Right lobe of liver (tissue), 6 donors: ENCODE measurements around the gene NUMA1. TPM values are rescaled to one million over a fixed set of nuclear protein-coding genes. Genes with fewer than 3 reads are reported as not detected.

Experiments used
- ATAC-seq, 4 donors: fragments of 200-7000 bp; cut with Tn5 transposase; one replicate each; pipeline ENCODE4 v1.9.1; 2020; ENCODE audit warnings: mild to moderate bottlenecking in 4 of 4, moderate library complexity in 4 of 4
- DNase-seq, 3 donors: peaks; one replicate each; pipeline ENCODE4 v3.0.0-alpha.2; 2020
- H3K27ac ChIP-seq, 3 donors: fragments of 200-600 bp; one replicate each; pipeline ENCODE4 v1.8.0; 2022
- H3K27me3 ChIP-seq, 2 donors: fragments of 200-600 bp; one replicate each; pipeline ENCODE4 v1.8.0; 2022
- H3K36me3 ChIP-seq, 4 donors: fragments of 200-600 bp; sonication (generic) in 1 of 4; one replicate each; pipeline versions ENCODE4 v1.5.1 to v1.8.0; 2017 to 2022; ENCODE audit warnings: control low read depth in 1 of 4
- H3K4me1 ChIP-seq, 4 donors: fragments of 200-600 bp; sonication (generic) in 1 of 4; one replicate each; pipeline versions ENCODE4 v1.5.1 to v1.8.0; 2017 to 2022; ENCODE audit warnings: control low read depth in 1 of 4
- H3K4me3 ChIP-seq, 3 donors: fragments of 200-600 bp; one replicate each; pipeline ENCODE4 v1.8.0; 2022
- H3K9me3 ChIP-seq, 4 donors: fragments of 200-600 bp; sonication (generic) in 1 of 4; one replicate each; pipeline versions ENCODE4 v1.5.1 to v1.8.0; 2017 to 2022; ENCODE audit warnings: control low read depth in 1 of 4
- POLR2A ChIP-seq: fragments of 450-650 bp; IDR thresholded peaks from one replicate; pipeline ENCODE4 v1.6.1; 2017; ENCODE audit warnings: antibody characterized with exemption, mild to moderate bottlenecking
- intact Hi-C, 2 donors: fragments of 100-400 bp; cut with DNase I; formaldehyde crosslinking; loops; one replicate each; pipeline versions ENCODE4 v1.11.2 to v1.14.1; 2022
- total RNA-seq, 6 experiments: library from RNA; depleted of rRNA in 2 of 6; stranded (reverse); fragments of >200 nt in 2 of 6; fragmentation: NEBNext Ultra II Directional in 3 of 6; extraction: Animal tissue kit (Norgen Biotek cat#: 25700) in 3 of 6; gene quantifications; one replicate each; pipeline versions ENCODE4 v1.1.0 to v1.2.4, GENCODE V29; 2016 to 2023
- TF ChIP-seq, protein P1 (sequence below), 4 donors: fragments of 200-600 bp in 3 of 4; fragments of 450-650 bp in 1 of 4; IDR thresholded peaks; one replicate each; pipeline versions ENCODE4 v1.5.1 to v1.8.0; 2016 to 2022; ENCODE audit warnings: antibody characterized with exemption in 4 of 4, mild to moderate bottlenecking in 2 of 4
- donor health status: DM: no; HTN: yes; CAD: no.
- donor health status: DM: no; HTN: no; CAD: no.
- donor health status: DM: no; HTN: no; CAD: no.
- donor health status: DM: no; HTN: yes; CAD: no.
- donor health status: DM: no; HTN: yes; CAD: no.

The NUMA1 gene
- total RNA-seq, 6 experiments from 2014 or later, result 47.3 to 62.5 (median 54.5) TPM

- peak overlapping the region in 2 of 3 donors; percentile 63 to 78 for H3K27ac ChIP-seq
- ATAC-seq, result peak in 2 of 4 donors; percentile 14 to 25
- intact Hi-C loops, result no loop called here
- H3K27me3 ChIP-seq, result no peaks in the 10 kb centered on the region
- TF ChIP-seq, protein P1, sequence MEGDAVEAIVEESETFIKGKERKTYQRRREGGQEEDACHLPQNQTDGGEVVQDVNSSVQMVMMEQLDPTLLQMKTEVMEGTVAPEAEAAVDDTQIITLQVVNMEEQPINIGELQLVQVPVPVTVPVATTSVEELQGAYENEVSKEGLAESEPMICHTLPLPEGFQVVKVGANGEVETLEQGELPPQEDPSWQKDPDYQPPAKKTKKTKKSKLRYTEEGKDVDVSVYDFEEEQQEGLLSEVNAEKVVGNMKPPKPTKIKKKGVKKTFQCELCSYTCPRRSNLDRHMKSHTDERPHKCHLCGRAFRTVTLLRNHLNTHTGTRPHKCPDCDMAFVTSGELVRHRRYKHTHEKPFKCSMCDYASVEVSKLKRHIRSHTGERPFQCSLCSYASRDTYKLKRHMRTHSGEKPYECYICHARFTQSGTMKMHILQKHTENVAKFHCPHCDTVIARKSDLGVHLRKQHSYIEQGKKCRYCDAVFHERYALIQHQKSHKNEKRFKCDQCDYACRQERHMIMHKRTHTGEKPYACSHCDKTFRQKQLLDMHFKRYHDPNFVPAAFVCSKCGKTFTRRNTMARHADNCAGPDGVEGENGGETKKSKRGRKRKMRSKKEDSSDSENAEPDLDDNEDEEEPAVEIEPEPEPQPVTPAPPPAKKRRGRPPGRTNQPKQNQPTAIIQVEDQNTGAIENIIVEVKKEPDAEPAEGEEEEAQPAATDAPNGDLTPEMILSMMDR (IDR thresholded peaks at IDR 0.05), result no peak
- no peak for TF ChIP-seq POLR2A
- no peak for DNase-seq
- H3K4me1 ChIP-seq, result peaks cover 0 to 28% (median 6%) of the 10 kb centered on the region in 4 donors
- no peaks in the 10 kb centered on the region for H3K36me3 ChIP-seq
- H3K4me3 ChIP-seq, result no peak overlapping the region
- H3K9me3 ChIP-seq, result no peaks in the 10 kb centered on the region
Measured at GRCh38 chr11:72069200-72069599, 11.1 kb downstream of the NUMA1 start.

GRCh38 chr11:72067676-72068075, 12.7 kb downstream of the NUMA1 start:
- Histone ChIP-seq H3K27me3 (no peaks in the 10 kb centered on the region), H3K36me3 (no peaks in the 10 kb centered on the region), H3K4me1 (peaks cover 0 to 28% (median 6%) of the 10 kb centered on the region in 4 donors), H3K27ac (no peak overlapping the region), H3K4me3 (no peak overlapping the region), H3K9me3 (no peaks in the 10 kb centered on the region)
- TF ChIP-seq POLR2A, result no peak
- TF ChIP-seq, protein P1 (IDR thresholded peaks at IDR 0.05), result no peak
- ATAC-seq (no peak), DNase-seq (no peak)
- intact Hi-C loops, result no loop called here

DNA sequence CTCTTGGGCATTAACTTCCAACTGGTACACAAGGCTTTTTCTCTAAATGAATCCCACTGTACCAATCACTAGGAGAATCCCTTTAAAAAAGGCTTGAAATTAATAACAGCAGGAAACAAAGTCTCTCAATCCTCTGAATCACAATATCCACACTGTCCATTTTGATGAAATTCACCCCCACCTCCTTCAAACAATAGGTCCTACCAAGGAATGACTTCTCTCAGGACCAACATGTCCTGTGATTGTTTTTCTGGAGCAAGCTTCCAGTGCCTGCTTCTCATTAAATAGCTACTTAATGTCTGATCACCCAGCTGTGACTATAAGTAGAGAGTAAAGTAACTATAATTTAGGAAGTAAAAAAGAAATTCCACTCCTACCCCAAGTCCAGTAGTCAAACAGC, 13.1 kb downstream of the NUMA1 start:
- ATAC-seq (no peak), DNase-seq (no peak)
- H3K9me3 ChIP-seq, result no peaks in the 10 kb centered on the region
- intact Hi-C loops, result no loop called here
- H3K4me1 ChIP-seq, result peaks cover 0 to 28% (median 6%) of the 10 kb centered on the region in 4 donors
- no peak overlapping the region for H3K4me3 ChIP-seq
- H3K36me3 ChIP-seq, result no peaks in the 10 kb centered on the region
- TF ChIP-seq, protein P1 (IDR thresholded peaks at IDR 0.05), result no peak
- TF ChIP-seq POLR2A, result no peak
- no peaks in the 10 kb centered on the region for H3K27me3 ChIP-seq
- H3K27ac ChIP-seq, result no peak overlapping the region

GRCh38 chr11:72066855-72067254, 13.5 kb downstream of the NUMA1 start:
- no peak for ATAC-seq
- intact Hi-C loops, result no loop called here

More at GRCh38 chr11:72066855-72067254, 13.5 kb downstream of the NUMA1 start:
- Histone ChIP-seq H3K9me3 (no peaks in the 10 kb centered on the region), H3K36me3 (no peaks in the 10 kb centered on the region), H3K4me3 (no peak overlapping the region), H3K27ac (no peak overlapping the region), H3K27me3 (no peaks in the 10 kb centered on the region), H3K4me1 (peaks cover 0 to 28% (median 6%) of the 10 kb centered on the region in 4 donors)
- TF ChIP-seq POLR2A, result no peak
- TF ChIP-seq, protein P1 (IDR thresholded peaks at IDR 0.05), result no peak
- DNase-seq, result no peak
